KMS-11 (cell line): ENCODE results near the gene SLC26A1.

Source experiments
- H2AFZ ChIP-seq: fragments of 200-600 bp; sonication (generic); 2 replicates; pipeline ENCODE4 v1.6.1; 2016; ENCODE audit warnings: antibody characterized with exemption, mixed run types, low read depth
- H3K27ac ChIP-seq: fragments of 200-600 bp; sonication (generic); 2 replicates; pipeline ENCODE4 v1.6.1; 2016; ENCODE audit warnings: mild to moderate bottlenecking, mixed run types
- H3K27me3 ChIP-seq: fragments of 200-600 bp; sonication (generic); 2 replicates; pipeline ENCODE4 v1.6.1; 2017; ENCODE audit warnings: mild to moderate bottlenecking, low read depth, mixed run types, moderate library complexity; ENCODE audit not compliant: insufficient read depth
- H3K36me3 ChIP-seq: fragments of 200-600 bp; sonication (generic); 2 replicates; pipeline ENCODE4 v1.6.1; 2017; ENCODE audit warnings: mild to moderate bottlenecking, mixed run types; ENCODE audit not compliant: insufficient read depth
- H3K4me1 ChIP-seq: fragments of 200-600 bp; sonication (generic); 2 replicates; pipeline ENCODE4 v1.6.1; 2016; ENCODE audit warnings: mild to moderate bottlenecking, low read depth, mixed run types; ENCODE audit not compliant: poor library complexity, severe bottlenecking
- H3K4me2 ChIP-seq: fragments of 200-600 bp; sonication (generic); 2 replicates; pipeline ENCODE4 v1.7.0; 2016; ENCODE audit warnings: mild to moderate bottlenecking, mixed run types
- H3K4me3 ChIP-seq: fragments of 200-600 bp; sonication (generic); IDR thresholded peaks from 2 replicates; pipeline ENCODE4 v1.6.1; 2017; ENCODE audit warnings: low read depth, low read length, mixed read lengths; ENCODE audit not compliant: insufficient read depth
- H3K79me2 ChIP-seq: fragments of 200-600 bp; sonication (generic); 2 replicates; pipeline ENCODE4 v1.6.1; 2016; ENCODE audit warnings: low read depth, mixed run types; ENCODE audit not compliant: insufficient read depth
- H3K9ac ChIP-seq: fragments of 200-600 bp; sonication (generic); 2 replicates; pipeline ENCODE4 v1.6.1; 2016; ENCODE audit warnings: mild to moderate bottlenecking, mixed run types
- H4K20me1 ChIP-seq: fragments of 200-600 bp; sonication (generic); 2 replicates; pipeline ENCODE4 v1.6.1; 2016; ENCODE audit warnings: mild to moderate bottlenecking, mixed run types; ENCODE audit not compliant: insufficient read depth
- CTCF ChIP-seq: fragments of 200-600 bp; sonication (generic); conservative IDR thresholded peaks from 2 replicates; pipeline ENCODE4 v1.6.1; 2017; ENCODE audit warnings: low read depth, mild to moderate bottlenecking, antibody characterized with exemption, low read length, moderate library complexity, mixed read lengths

SLC26A1 gene

DNA sequence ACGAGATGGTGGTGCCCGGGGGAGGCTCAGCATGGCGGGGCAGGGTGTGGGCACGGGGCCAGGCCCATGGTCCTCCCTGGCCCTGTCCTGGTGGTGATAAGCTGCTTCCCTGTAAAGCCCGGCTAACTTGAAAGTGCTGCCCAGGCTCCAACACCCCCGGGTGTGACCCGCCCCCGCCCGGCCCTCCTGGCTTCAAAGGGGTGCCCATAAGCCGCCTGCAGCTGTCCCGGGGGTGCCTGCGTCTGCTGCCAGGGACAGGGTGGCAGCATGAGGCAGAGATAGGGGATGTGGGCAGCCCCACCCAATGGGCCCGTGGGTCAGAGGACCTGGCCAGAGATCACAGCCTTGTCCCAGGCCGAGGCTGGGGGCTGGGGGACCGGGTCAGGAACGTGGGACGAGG, 36.3 kb upstream of the SLC26A1 start:
- Histone ChIP-seq H3K4me3 (no peak overlapping the region), H3K79me2 (no peaks in the 10 kb centered on the region), H3K4me1 (no peaks in the 10 kb centered on the region), H3K27me3 (peaks cover 4% of the 10 kb centered on the region; the same call in 1 of the 2 replicates), H3K4me2 (no peak overlapping the region), H3K27ac (no peak overlapping the region), H2AFZ (no peak overlapping the region), H3K36me3 (no peaks in the 10 kb centered on the region), H4K20me1 (no peaks in the 10 kb centered on the region), H3K9ac (no peak overlapping the region)
- no peak for TF ChIP-seq CTCF

- H3K4me2 ChIP-seq, result no peak overlapping the region
Measured at GRCh38 chr4:1028574-1029220, 35.5 kb upstream of the SLC26A1 start.

GRCh38 chr4:1027915-1028238, 34.7 kb upstream of the SLC26A1 start:
- Histone ChIP-seq H3K4me2 (no peak overlapping the region), H3K9ac (no peak overlapping the region), H3K27ac (no peak overlapping the region), H3K79me2 (no peaks in the 10 kb centered on the region), H4K20me1 (no peaks in the 10 kb centered on the region), H2AFZ (no peak overlapping the region), H3K4me3 (no peak overlapping the region), H3K27me3 (peaks cover 4% of the 10 kb centered on the region; the same call in 1 of the 2 replicates), H3K4me1 (no peaks in the 10 kb centered on the region), H3K36me3 (no peaks in the 10 kb centered on the region)
- TF ChIP-seq CTCF, result no peak

More at GRCh38 chr4:1028574-1029220, 35.5 kb upstream of the SLC26A1 start:
- Histone ChIP-seq H2AFZ (no peak overlapping the region), H3K79me2 (no peaks in the 10 kb centered on the region), H3K9ac (no peak overlapping the region), H3K36me3 (no peaks in the 10 kb centered on the region), H4K20me1 (no peaks in the 10 kb centered on the region), H3K4me1 (no peaks in the 10 kb centered on the region), H3K27ac (no peak overlapping the region), H3K27me3 (peaks cover 4% of the 10 kb centered on the region; the same call in 1 of the 2 replicates), H3K4me3 (no peak overlapping the region)
- TF ChIP-seq CTCF, result no peak

DNA sequence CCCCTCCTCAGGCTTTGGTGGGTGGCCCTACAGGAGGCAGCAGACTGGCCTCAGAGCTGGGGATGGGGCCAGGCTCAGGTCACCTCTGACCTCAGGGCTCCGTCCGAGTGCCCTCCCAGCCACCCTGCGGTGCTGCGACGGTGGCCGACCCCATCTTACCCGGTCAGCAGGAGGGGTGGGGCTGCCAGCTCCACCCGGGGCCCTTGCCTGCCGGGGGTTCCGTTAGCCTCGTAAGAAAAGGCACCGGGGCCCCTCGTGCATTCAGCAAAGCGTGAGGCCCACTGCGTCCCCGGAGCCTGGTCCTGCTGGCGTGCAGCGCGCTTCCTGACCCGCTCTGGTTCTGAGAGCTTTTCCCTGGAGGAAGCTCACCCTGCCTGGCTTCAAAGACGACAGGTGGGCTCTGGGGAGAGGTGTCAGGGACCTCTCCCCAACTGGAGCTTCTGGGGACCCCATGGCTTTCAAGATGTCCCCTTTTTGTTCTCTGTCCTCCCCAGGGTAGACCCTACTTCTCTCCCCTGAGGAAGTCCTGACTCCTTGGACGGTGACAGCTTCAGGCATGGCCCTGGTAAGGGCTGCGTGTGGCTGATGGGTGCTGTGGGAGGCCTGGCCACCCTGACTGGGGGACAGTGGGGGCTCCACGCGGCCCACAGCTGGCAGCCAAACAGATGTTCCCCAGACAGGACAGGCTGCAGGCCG, 34.2 kb upstream of the SLC26A1 start:
- H3K36me3 ChIP-seq, result no peaks in the 10 kb centered on the region
- H3K27ac ChIP-seq, result no peak overlapping the region
- no peak for TF ChIP-seq CTCF
- H3K27me3 ChIP-seq, result peaks cover 4% of the 10 kb centered on the region; the same call in 1 of the 2 replicates
- H3K9ac ChIP-seq, result no peak overlapping the region
- no peaks in the 10 kb centered on the region for H3K79me2 ChIP-seq
- H3K4me1 ChIP-seq, result no peaks in the 10 kb centered on the region
- H2AFZ ChIP-seq, result no peak overlapping the region
- no peaks in the 10 kb centered on the region for H4K20me1 ChIP-seq
- H3K4me2 ChIP-seq, result no peak overlapping the region
- H3K4me3 ChIP-seq, result no peak overlapping the region
